Panc1 (cell line): ENCODE data around the gene PSORS1C1. TPM values are rescaled to one million over a fixed set of nuclear protein-coding genes. Genes with fewer than 3 reads are reported as not detected.

Experiments
- ATAC-seq: fragments of 200-7000 bp; cut with Tn5 transposase; 2 replicates; pipeline ENCODE4 v1.9.1; 2020; ENCODE audit warnings: mild to moderate bottlenecking, moderate library complexity
- BruUV-seq: library from RNA; stranded (reverse); fragments of 400-500 nt; replicated peaks from 2 replicates; lab custom pipeline; 2021; lab: Mats Ljungman, UMichigan
- CTCF ChIA-PET: fragments of 300-600 bp; sonication (Branson Sonifier 250); formaldehyde crosslinking; loops from one replicate; lab custom pipeline; 2022; ENCODE audit warnings: antibody characterized with exemption; lab: Charles Lee
- POLR2A ChIA-PET: fragments of 300-600 bp; sonication (Branson Sonifier 250); formaldehyde crosslinking; loops from one replicate; lab custom pipeline; 2022; ENCODE audit warnings: antibody characterized with exemption; lab: Charles Lee
- DNase-seq: peaks from one replicate; pipeline ENCODE4 v3.0.0-alpha.2; 2010; ENCODE audit warnings: low read depth, low spot score
- H3K27ac ChIP-seq: 2 replicates; pipeline ENCODE4 v1.5.1; 2011; ENCODE audit warnings: mild to moderate bottlenecking, low read length, inconsistent platforms
- H3K27me3 ChIP-seq: fragments of 200-500 bp; sonication (Bioruptor generic); 2 replicates; pipeline ENCODE4 v1.6.0; 2014; ENCODE audit warnings: low read length, inconsistent platforms; ENCODE audit not compliant: control insufficient read depth, insufficient read depth
- H3K36me3 ChIP-seq: fragments of 200-500 bp; sonication (Bioruptor generic); 2 replicates; pipeline ENCODE4 v1.5.1; 2014; ENCODE audit warnings: inconsistent platforms, mild to moderate bottlenecking, low read length, moderate library complexity; ENCODE audit not compliant: control insufficient read depth, insufficient read depth
- H3K4me1 ChIP-seq: 2 replicates; pipeline ENCODE4 v1.5.1; 2011; ENCODE audit warnings: inconsistent platforms, mild to moderate bottlenecking, low read length, moderate library complexity; ENCODE audit not compliant: control insufficient read depth, insufficient read depth
- H3K4me3 ChIP-seq, 2 experiments: 2 replicates each; pipeline ENCODE4 v1.5.1; 2011 to 2012; ENCODE audit warnings: low read depth in 2 of 2, low read length in 2 of 2, mild to moderate bottlenecking in 2 of 2, inconsistent platforms in 1 of 2, moderate library complexity in 1 of 2
- H3K9me3 ChIP-seq: fragments of 200-500 bp; sonication (Bioruptor generic); 2 replicates; pipeline ENCODE4 v1.5.1; 2014; ENCODE audit warnings: low read depth, mild to moderate bottlenecking, inconsistent platforms, low read length, moderate library complexity; ENCODE audit not compliant: control insufficient read depth, insufficient read depth
- POLR2AphosphoS5 ChIP-seq: IDR thresholded peaks from 2 replicates; pipeline ENCODE4 v1.6.1; 2012; ENCODE audit warnings: mild to moderate bottlenecking, low read depth, low read length, moderate library complexity
- SIN3A ChIP-seq: IDR thresholded peaks from 2 replicates; pipeline ENCODE4 v1.6.1; 2012; ENCODE audit warnings: low read depth, mild to moderate bottlenecking, low read length, moderate library complexity, borderline replicate concordance; ENCODE audit not compliant: insufficient read depth
- TCF7L2 ChIP-seq: IDR thresholded peaks from 2 replicates; pipeline ENCODE4 v1.6.1; 2011; ENCODE audit warnings: mild to moderate bottlenecking, low read depth, low read length, inconsistent platforms
- in situ Hi-C: cut with HindIII; loops from 2 replicates; pipeline ENCODE4 v1.10.0; 2016; ENCODE audit warnings: low sequenced_read_pairs, low pct_unique_long_range_greater_than_20kb
- intact Hi-C: fragments of 100-400 bp; cut with micrococcal nuclease; formaldehyde crosslinking; loops from one replicate; pipeline ENCODE4 v1.10.0; 2022; ENCODE audit not compliant: unreplicated experiment
- total RNA-seq: library from RNA; stranded (reverse); gene quantifications from one replicate; pipeline ENCODE4 v1.2.1, GENCODE V29; 2021; ENCODE audit not compliant: unreplicated experiment
- TF ChIP-seq, protein P1 (sequence below): fragments of 450-650 bp; IDR thresholded peaks from 2 replicates; pipeline ENCODE4 v1.5.1; 2017; ENCODE audit warnings: mild to moderate bottlenecking
- TF ChIP-seq, protein P2 (sequence below), 2 experiments: IDR thresholded peaks; 2 replicates each; pipeline ENCODE4 v1.6.1; 2011 to 2012; ENCODE audit warnings: low read depth in 2 of 2, control low read depth in 1 of 2, low read length in 1 of 2, mild to moderate bottlenecking in 1 of 2, moderate library complexity in 1 of 2; ENCODE audit not compliant: insufficient read depth in 1 of 2

Gene PSORS1C1
- total RNA-seq, 1 experiment from 2014 or later: 2.9 TPM

DNA sequence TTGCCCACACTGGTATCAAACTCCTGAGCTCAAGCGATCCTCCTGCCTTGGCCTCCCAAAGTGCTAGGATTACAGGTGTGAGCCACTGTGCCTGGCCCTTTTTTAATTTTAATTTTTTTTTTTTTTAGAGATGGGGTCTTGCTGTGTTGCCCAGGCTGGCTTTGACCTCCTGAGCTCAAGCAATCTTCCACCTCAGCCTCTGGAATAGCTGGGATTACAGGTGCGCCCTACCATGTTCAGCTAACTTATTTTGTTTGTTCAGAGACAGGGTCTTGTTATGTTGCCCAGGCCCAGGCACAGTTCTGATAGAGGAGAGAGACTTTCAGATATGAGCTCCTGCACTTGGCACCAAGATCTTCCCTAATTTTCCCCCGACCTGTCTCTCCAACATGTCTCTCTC, 16.2 kb downstream of the PSORS1C1 start:
- CTCF ChIA-PET: interaction anchor here (0.7 kb wide), 1 partner anchor 281 kb away, joined by 3 read pairs; no protein-coding TSS in a partner anchor
- in situ Hi-C loops: no loop called here

DNA sequence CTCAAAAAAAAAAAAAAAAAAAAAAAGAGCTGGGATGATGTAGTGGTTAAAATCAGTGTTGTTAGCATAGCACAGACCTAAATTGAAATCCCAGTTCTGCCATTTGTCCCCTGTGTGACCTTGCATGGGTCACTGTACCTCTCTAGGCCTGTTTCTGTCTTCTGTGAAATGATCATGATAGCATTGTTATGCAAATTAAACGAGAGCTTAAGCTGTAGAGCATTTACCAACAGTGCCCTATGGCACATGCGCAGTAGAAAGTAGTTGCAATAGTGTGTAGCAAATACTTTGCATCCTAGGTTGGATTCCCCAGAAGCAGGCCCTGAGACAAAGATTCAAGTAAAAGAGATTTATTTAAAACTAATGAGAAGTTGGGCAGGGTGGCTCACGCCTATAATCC, 17.0 kb downstream of the PSORS1C1 start:
- Histone ChIP-seq H3K27me3 (peaks cover 2% of the 10 kb centered on the region; the same call in 1 of the 2 replicates), H3K4me3 (no peak overlapping the region), H3K9me3 (no peaks in the 10 kb centered on the region), H3K4me1 (peaks cover 4% of the 10 kb centered on the region; the same call in 1 of the 2 replicates), H3K27ac (no peak overlapping the region), H3K36me3 (no peaks in the 10 kb centered on the region)
- no peak for DNase-seq
- CTCF ChIA-PET: interaction anchor here (0.6 kb wide), 1 partner anchor 203 kb away, joined by 6 read pairs; no protein-coding TSS in a partner anchor
- POLR2A ChIA-PET: interaction anchor here (0.6 kb wide), 1 partner anchor 80 kb away, joined by 5 read pairs; no protein-coding TSS in a partner anchor
- intact Hi-C loops: no loop called here
- in situ Hi-C loops: no loop called here
- TF ChIP-seq, protein P1, sequence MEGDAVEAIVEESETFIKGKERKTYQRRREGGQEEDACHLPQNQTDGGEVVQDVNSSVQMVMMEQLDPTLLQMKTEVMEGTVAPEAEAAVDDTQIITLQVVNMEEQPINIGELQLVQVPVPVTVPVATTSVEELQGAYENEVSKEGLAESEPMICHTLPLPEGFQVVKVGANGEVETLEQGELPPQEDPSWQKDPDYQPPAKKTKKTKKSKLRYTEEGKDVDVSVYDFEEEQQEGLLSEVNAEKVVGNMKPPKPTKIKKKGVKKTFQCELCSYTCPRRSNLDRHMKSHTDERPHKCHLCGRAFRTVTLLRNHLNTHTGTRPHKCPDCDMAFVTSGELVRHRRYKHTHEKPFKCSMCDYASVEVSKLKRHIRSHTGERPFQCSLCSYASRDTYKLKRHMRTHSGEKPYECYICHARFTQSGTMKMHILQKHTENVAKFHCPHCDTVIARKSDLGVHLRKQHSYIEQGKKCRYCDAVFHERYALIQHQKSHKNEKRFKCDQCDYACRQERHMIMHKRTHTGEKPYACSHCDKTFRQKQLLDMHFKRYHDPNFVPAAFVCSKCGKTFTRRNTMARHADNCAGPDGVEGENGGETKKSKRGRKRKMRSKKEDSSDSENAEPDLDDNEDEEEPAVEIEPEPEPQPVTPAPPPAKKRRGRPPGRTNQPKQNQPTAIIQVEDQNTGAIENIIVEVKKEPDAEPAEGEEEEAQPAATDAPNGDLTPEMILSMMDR: no peak
- TF ChIP-seq, protein P2, sequence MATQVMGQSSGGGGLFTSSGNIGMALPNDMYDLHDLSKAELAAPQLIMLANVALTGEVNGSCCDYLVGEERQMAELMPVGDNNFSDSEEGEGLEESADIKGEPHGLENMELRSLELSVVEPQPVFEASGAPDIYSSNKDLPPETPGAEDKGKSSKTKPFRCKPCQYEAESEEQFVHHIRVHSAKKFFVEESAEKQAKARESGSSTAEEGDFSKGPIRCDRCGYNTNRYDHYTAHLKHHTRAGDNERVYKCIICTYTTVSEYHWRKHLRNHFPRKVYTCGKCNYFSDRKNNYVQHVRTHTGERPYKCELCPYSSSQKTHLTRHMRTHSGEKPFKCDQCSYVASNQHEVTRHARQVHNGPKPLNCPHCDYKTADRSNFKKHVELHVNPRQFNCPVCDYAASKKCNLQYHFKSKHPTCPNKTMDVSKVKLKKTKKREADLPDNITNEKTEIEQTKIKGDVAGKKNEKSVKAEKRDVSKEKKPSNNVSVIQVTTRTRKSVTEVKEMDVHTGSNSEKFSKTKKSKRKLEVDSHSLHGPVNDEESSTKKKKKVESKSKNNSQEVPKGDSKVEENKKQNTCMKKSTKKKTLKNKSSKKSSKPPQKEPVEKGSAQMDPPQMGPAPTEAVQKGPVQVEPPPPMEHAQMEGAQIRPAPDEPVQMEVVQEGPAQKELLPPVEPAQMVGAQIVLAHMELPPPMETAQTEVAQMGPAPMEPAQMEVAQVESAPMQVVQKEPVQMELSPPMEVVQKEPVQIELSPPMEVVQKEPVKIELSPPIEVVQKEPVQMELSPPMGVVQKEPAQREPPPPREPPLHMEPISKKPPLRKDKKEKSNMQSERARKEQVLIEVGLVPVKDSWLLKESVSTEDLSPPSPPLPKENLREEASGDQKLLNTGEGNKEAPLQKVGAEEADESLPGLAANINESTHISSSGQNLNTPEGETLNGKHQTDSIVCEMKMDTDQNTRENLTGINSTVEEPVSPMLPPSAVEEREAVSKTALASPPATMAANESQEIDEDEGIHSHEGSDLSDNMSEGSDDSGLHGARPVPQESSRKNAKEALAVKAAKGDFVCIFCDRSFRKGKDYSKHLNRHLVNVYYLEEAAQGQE (IDR thresholded peaks at IDR 0.05; ENCODE audit: insufficient read depth in 1 of 2, low read depth in 2 of 2, low read length in 1 of 2): no peak
- TF ChIP-seq TCF7L2 (no peak), POLR2AphosphoS5 (no peak), SIN3A (no peak)
- no peak for ATAC-seq
- no TSS peak for BruUV-seq

More for the DNA sequence above, 16.2 kb downstream of the PSORS1C1 start:
- ATAC-seq (no peak), DNase-seq (no peak)
- TF ChIP-seq POLR2AphosphoS5 (no peak), TCF7L2 (no peak), SIN3A (no peak)
- TF ChIP-seq, protein P1: no peak
- TF ChIP-seq, protein P2 (IDR thresholded peaks at IDR 0.05; ENCODE audit: insufficient read depth in 1 of 2, low read depth in 2 of 2, low read length in 1 of 2): no peak
- no TSS peak for BruUV-seq
- POLR2A ChIA-PET: no interaction called here
- intact Hi-C loops: no loop called here
- Histone ChIP-seq H3K4me1 (peaks cover 4% of the 10 kb centered on the region; the same call in 1 of the 2 replicates), H3K9me3 (no peaks in the 10 kb centered on the region), H3K36me3 (no peaks in the 10 kb centered on the region), H3K4me3 (no peak overlapping the region), H3K27ac (no peak overlapping the region), H3K27me3 (peaks cover 2% of the 10 kb centered on the region; the same call in 1 of the 2 replicates)
